Panc1 (cell line): ENCODE results near the gene ADORA1. TPM values are rescaled to one million over a fixed set of nuclear protein-coding genes. Genes with fewer than 3 reads are reported as not detected.

ENCODE experiments used
- ATAC-seq: fragments of 200-7000 bp; cut with Tn5 transposase; 2 replicates; pipeline ENCODE4 v1.9.1; 2020; ENCODE audit warnings: mild to moderate bottlenecking, moderate library complexity
- BruUV-seq: library from RNA; stranded (reverse); fragments of 400-500 nt; replicated peaks from 2 replicates; lab custom pipeline; 2021; lab: Mats Ljungman, UMichigan
- CTCF ChIA-PET: fragments of 300-600 bp; sonication (Branson Sonifier 250); formaldehyde crosslinking; loops from one replicate; lab custom pipeline; 2022; ENCODE audit warnings: antibody characterized with exemption; lab: Charles Lee
- POLR2A ChIA-PET: fragments of 300-600 bp; sonication (Branson Sonifier 250); formaldehyde crosslinking; loops from one replicate; lab custom pipeline; 2022; ENCODE audit warnings: antibody characterized with exemption; lab: Charles Lee
- DNase-seq: peaks from one replicate; pipeline ENCODE4 v3.0.0-alpha.2; 2010; ENCODE audit warnings: low read depth, low spot score
- H3K27ac ChIP-seq: 2 replicates; pipeline ENCODE4 v1.5.1; 2011; ENCODE audit warnings: mild to moderate bottlenecking, low read length, inconsistent platforms
- H3K27me3 ChIP-seq: fragments of 200-500 bp; sonication (Bioruptor generic); 2 replicates; pipeline ENCODE4 v1.6.0; 2014; ENCODE audit warnings: low read length, inconsistent platforms; ENCODE audit not compliant: control insufficient read depth, insufficient read depth
- H3K36me3 ChIP-seq: fragments of 200-500 bp; sonication (Bioruptor generic); 2 replicates; pipeline ENCODE4 v1.5.1; 2014; ENCODE audit warnings: inconsistent platforms, mild to moderate bottlenecking, low read length, moderate library complexity; ENCODE audit not compliant: control insufficient read depth, insufficient read depth
- H3K4me1 ChIP-seq: 2 replicates; pipeline ENCODE4 v1.5.1; 2011; ENCODE audit warnings: inconsistent platforms, mild to moderate bottlenecking, low read length, moderate library complexity; ENCODE audit not compliant: control insufficient read depth, insufficient read depth
- H3K4me3 ChIP-seq, 2 experiments: 2 replicates each; pipeline ENCODE4 v1.5.1; 2011 to 2012; ENCODE audit warnings: low read depth in 2 of 2, low read length in 2 of 2, mild to moderate bottlenecking in 2 of 2, inconsistent platforms in 1 of 2, moderate library complexity in 1 of 2
- H3K9me3 ChIP-seq: fragments of 200-500 bp; sonication (Bioruptor generic); 2 replicates; pipeline ENCODE4 v1.5.1; 2014; ENCODE audit warnings: low read depth, mild to moderate bottlenecking, inconsistent platforms, low read length, moderate library complexity; ENCODE audit not compliant: control insufficient read depth, insufficient read depth
- CTCF ChIP-seq: fragments of 450-650 bp; IDR thresholded peaks from 2 replicates; pipeline ENCODE4 v1.5.1; 2017; ENCODE audit warnings: mild to moderate bottlenecking
- POLR2AphosphoS5 ChIP-seq: IDR thresholded peaks from 2 replicates; pipeline ENCODE4 v1.6.1; 2012; ENCODE audit warnings: mild to moderate bottlenecking, low read depth, low read length, moderate library complexity
- REST ChIP-seq, 2 experiments: IDR thresholded peaks; 2 replicates each; pipeline ENCODE4 v1.6.1; 2011 to 2012; ENCODE audit warnings: low read depth in 2 of 2, control low read depth in 1 of 2, low read length in 1 of 2, mild to moderate bottlenecking in 1 of 2, moderate library complexity in 1 of 2; ENCODE audit not compliant: insufficient read depth in 1 of 2
- SIN3A ChIP-seq: IDR thresholded peaks from 2 replicates; pipeline ENCODE4 v1.6.1; 2012; ENCODE audit warnings: low read depth, mild to moderate bottlenecking, low read length, moderate library complexity, borderline replicate concordance; ENCODE audit not compliant: insufficient read depth
- TCF7L2 ChIP-seq: IDR thresholded peaks from 2 replicates; pipeline ENCODE4 v1.6.1; 2011; ENCODE audit warnings: mild to moderate bottlenecking, low read depth, low read length, inconsistent platforms
- in situ Hi-C: cut with HindIII; loops from 2 replicates; pipeline ENCODE4 v1.10.0; 2016; ENCODE audit warnings: low sequenced_read_pairs, low pct_unique_long_range_greater_than_20kb
- intact Hi-C: fragments of 100-400 bp; cut with micrococcal nuclease; formaldehyde crosslinking; loops from one replicate; pipeline ENCODE4 v1.10.0; 2022; ENCODE audit not compliant: unreplicated experiment
- total RNA-seq: library from RNA; stranded (reverse); gene quantifications from one replicate; pipeline ENCODE4 v1.2.1, GENCODE V29; 2021; ENCODE audit not compliant: unreplicated experiment

The ADORA1 gene
- total RNA-seq, 1 experiment from 2014 or later, result 8.5 TPM

GRCh38 chr1:203210350-203210749 lies 82.8 kb downstream of the ADORA1 start:
- intact Hi-C loops (no loop called here), in situ Hi-C loops (no loop called here)
- ChIA-PET CTCF (no interaction called here), POLR2A (no interaction called here)
- Histone ChIP-seq H3K27me3 (peaks cover 6% of the 10 kb centered on the region; the same call in 1 of the 2 replicates), H3K9me3 (no peaks in the 10 kb centered on the region), H3K4me1 (no peaks in the 10 kb centered on the region), H3K27ac (no peak overlapping the region), H3K36me3 (no peaks in the 10 kb centered on the region), H3K4me3 (no peak overlapping the region)
- ATAC-seq, result no peak
- TF ChIP-seq REST (IDR thresholded peaks at IDR 0.05; ENCODE audit: insufficient read depth in 1 of 2, low read depth in 2 of 2, low read length in 1 of 2) (no peak), POLR2AphosphoS5 (no peak), TCF7L2 (no peak), CTCF (no peak), SIN3A (no peak)
- no TSS peak for BruUV-seq
- DNase-seq, result no peak

DNA sequence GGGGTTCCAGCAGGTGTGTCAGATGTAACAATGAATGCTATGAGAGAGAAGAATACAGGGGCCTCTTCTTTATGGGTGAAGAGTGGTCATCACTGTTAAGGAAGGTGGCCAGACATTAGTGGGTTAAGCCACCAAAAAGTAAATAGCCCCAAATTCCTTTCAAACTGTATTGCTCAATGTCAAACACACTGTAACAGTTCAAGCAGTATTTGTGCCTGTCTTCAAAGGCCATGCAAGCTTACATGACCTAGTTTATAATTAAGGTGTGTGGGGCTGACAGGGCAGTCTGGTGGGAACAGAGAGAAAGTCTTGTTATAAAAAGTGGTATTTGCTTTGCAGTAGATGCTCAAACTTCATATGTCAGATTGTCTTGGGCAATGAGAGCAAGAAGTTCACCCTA lies 83.5 kb downstream of the ADORA1 start:
- no peak for TF ChIP-seq REST (IDR thresholded peaks at IDR 0.05; ENCODE audit: insufficient read depth in 1 of 2, low read depth in 2 of 2, low read length in 1 of 2)
- TF ChIP-seq TCF7L2, result no peak
- no peaks in the 10 kb centered on the region for H3K36me3 ChIP-seq
- ChIA-PET CTCF (no interaction called here), POLR2A (no interaction called here)
- BruUV-seq, result no TSS peak
- intact Hi-C loops (no loop called here), in situ Hi-C loops (no loop called here)
- peaks cover 6% of the 10 kb centered on the region; the same call in 1 of the 2 replicates for H3K27me3 ChIP-seq
- no peak for DNase-seq
- no peak overlapping the region for H3K27ac ChIP-seq
- no peak for ATAC-seq
- H3K9me3 ChIP-seq, result no peaks in the 10 kb centered on the region
- no peak overlapping the region for H3K4me3 ChIP-seq
- H3K4me1 ChIP-seq, result no peaks in the 10 kb centered on the region
